NCI-H82 treated with DMSO at 0.1 percent for 48 hours (cell line): ENCODE measurements around the gene NRP1.
"Not testable (repeated sequence)": the region's sequence is repeated elsewhere in the genome, so short reads cannot be mapped to it uniquely, and the experiment has no call there.

Source experiments
- DNase-seq: peaks from one replicate; lab custom pipeline; 2025; ENCODE audit not compliant: unreplicated experiment; lab: John Stamatoyannopoulos, UW

The NRP1 gene

GRCh38 chr10:33240931-33241330 is 93.5 kb downstream of the NRP1 start:
- no peak for DNase-seq

GRCh38 chr10:33240258-33240657 is 94.2 kb downstream of the NRP1 start:
- no peak for DNase-seq

- no peak for DNase-seq
Measured at GRCh38 chr10:33239257-33239656, 95.2 kb downstream of the NRP1 start.

- no peak for DNase-seq
Measured at GRCh38 chr10:33238643-33239042, 95.8 kb downstream of the NRP1 start.

- no peak for DNase-seq
Measured at GRCh38 chr10:33237736-33238624, 96.5 kb downstream of the NRP1 start.

GRCh38 chr10:33236916-33237315 is 97.6 kb downstream of the NRP1 start:
- no peak for DNase-seq

- DNase-seq: no peak
Measured at GRCh38 chr10:33235951-33236350, 98.5 kb downstream of the NRP1 start.

- DNase-seq: no peak
Measured at GRCh38 chr10:33235251-33235884, 99.1 kb downstream of the NRP1 start.

GRCh38 chr10:33234831-33235237 is 99.6 kb downstream of the NRP1 start:
- DNase-seq: no peak

GRCh38 chr10:33233635-33234034 is 100.8 kb downstream of the NRP1 start:
- DNase-seq: no peak

- no peak for DNase-seq
Measured at GRCh38 chr10:33233221-33233620, 101.2 kb downstream of the NRP1 start.

- no peak for DNase-seq
Measured at GRCh38 chr10:33231621-33232350, 102.7 kb downstream of the NRP1 start.

- no peak for DNase-seq
Measured at GRCh38 chr10:33229949-33230267, 104.6 kb downstream of the NRP1 start.

GRCh38 chr10:33229252-33229948 is 105.1 kb downstream of the NRP1 start:
- DNase-seq: no peak

GRCh38 chr10:33228426-33228825 is 106.0 kb downstream of the NRP1 start:
- no peak for DNase-seq

GRCh38 chr10:33227489-33227888 is 107.0 kb downstream of the NRP1 start:
- no peak for DNase-seq

- DNase-seq: no peak
Measured at GRCh38 chr10:33224251-33224965, 110.1 kb downstream of the NRP1 start.

GRCh38 chr10:33223326-33224000 is 111.0 kb downstream of the NRP1 start:
- no peak for DNase-seq

- DNase-seq: not testable (repeated sequence)
Measured at GRCh38 chr10:33222304-33222703, 112.2 kb downstream of the NRP1 start.

- no peak for DNase-seq
Measured at GRCh38 chr10:33217854-33218253, 116.6 kb downstream of the NRP1 start.
